HL-60 (cell line): ENCODE data around the gene PCDHA4.

Source experiments
- DNase-seq, 2 experiments: peaks; one replicate each; pipeline ENCODE4 v3.0.0-alpha.2; 2010 to 2020; ENCODE audit warnings: low read depth in 1 of 2, low spot score in 1 of 2
- H3K27ac ChIP-seq: fragments of 250-450 bp; sonication (Bioruptor Pico); replicated peaks from 2 replicates; pipeline ENCODE4 v1.5.1; 2020; ENCODE audit warnings: mild to moderate bottlenecking, moderate library complexity
- H3K27me3 ChIP-seq: fragments of 250-450 bp; sonication (Bioruptor Pico); 2 replicates; pipeline ENCODE4 v1.5.1; 2021; ENCODE audit warnings: mild to moderate bottlenecking, moderate library complexity; ENCODE audit not compliant: insufficient read depth, poor library complexity, severe bottlenecking
- H3K4me3 ChIP-seq: replicated peaks from 2 replicates; pipeline ENCODE4 v1.5.1; 2011; ENCODE audit warnings: mild to moderate bottlenecking, control low read depth, low read length; ENCODE audit not compliant: insufficient read depth
- GABPA ChIP-seq: IDR thresholded peaks from 2 replicates; pipeline ENCODE4 v1.6.1; 2012; ENCODE audit warnings: low read depth
- POLR2AphosphoS5 ChIP-seq: IDR thresholded peaks from 2 replicates; pipeline ENCODE4 v1.6.1; 2012; ENCODE audit warnings: low read depth
- SPI1 ChIP-seq: IDR thresholded peaks from 2 replicates; pipeline ENCODE4 v1.6.1; 2012; ENCODE audit warnings: low read depth, mild to moderate bottlenecking, borderline replicate concordance
- TF ChIP-seq, protein P1 (sequence below): IDR thresholded peaks from one replicate; pipeline ENCODE4 v1.5.1; 2011; ENCODE audit warnings: low read length, control low read depth, inconsistent platforms; ENCODE audit not compliant: insufficient read depth
- TF ChIP-seq, protein P2 (sequence below): IDR thresholded peaks from 2 replicates; pipeline ENCODE4 v1.6.1; 2012; ENCODE audit warnings: low read depth; ENCODE audit not compliant: insufficient replicate concordance

The PCDHA4 gene

DNA sequence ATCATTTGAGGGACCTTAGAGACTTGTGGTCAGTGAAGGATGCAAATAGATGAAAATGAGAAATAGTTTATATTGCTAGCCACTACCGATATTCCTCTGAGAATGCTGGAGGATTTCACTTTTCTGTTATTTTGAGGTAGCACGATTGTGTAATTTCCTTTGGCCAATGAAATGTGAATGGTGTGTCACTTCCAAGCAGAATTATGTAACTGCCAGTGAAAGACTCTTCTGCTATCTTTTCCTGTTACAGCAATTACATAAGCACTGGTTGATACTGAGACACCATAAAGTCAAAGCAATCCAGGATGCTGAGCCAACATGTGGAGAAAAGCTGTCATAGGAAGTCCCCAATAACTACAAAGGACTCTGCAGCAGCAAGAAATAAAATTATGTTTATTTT is 15.8 kb upstream of the PCDHA4 start:
- Histone ChIP-seq H3K27ac (peak overlapping the region; percentile 61), H3K27me3 (no peaks in the 10 kb centered on the region), H3K4me3 (no peak overlapping the region)
- DNase-seq, result peak; percentile 73 to 90
- TF ChIP-seq SPI1 (no peak), POLR2AphosphoS5 (no peak), GABPA (no peak)
- TF ChIP-seq, protein P1, sequence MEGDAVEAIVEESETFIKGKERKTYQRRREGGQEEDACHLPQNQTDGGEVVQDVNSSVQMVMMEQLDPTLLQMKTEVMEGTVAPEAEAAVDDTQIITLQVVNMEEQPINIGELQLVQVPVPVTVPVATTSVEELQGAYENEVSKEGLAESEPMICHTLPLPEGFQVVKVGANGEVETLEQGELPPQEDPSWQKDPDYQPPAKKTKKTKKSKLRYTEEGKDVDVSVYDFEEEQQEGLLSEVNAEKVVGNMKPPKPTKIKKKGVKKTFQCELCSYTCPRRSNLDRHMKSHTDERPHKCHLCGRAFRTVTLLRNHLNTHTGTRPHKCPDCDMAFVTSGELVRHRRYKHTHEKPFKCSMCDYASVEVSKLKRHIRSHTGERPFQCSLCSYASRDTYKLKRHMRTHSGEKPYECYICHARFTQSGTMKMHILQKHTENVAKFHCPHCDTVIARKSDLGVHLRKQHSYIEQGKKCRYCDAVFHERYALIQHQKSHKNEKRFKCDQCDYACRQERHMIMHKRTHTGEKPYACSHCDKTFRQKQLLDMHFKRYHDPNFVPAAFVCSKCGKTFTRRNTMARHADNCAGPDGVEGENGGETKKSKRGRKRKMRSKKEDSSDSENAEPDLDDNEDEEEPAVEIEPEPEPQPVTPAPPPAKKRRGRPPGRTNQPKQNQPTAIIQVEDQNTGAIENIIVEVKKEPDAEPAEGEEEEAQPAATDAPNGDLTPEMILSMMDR, result no peak
- TF ChIP-seq, protein P2, sequence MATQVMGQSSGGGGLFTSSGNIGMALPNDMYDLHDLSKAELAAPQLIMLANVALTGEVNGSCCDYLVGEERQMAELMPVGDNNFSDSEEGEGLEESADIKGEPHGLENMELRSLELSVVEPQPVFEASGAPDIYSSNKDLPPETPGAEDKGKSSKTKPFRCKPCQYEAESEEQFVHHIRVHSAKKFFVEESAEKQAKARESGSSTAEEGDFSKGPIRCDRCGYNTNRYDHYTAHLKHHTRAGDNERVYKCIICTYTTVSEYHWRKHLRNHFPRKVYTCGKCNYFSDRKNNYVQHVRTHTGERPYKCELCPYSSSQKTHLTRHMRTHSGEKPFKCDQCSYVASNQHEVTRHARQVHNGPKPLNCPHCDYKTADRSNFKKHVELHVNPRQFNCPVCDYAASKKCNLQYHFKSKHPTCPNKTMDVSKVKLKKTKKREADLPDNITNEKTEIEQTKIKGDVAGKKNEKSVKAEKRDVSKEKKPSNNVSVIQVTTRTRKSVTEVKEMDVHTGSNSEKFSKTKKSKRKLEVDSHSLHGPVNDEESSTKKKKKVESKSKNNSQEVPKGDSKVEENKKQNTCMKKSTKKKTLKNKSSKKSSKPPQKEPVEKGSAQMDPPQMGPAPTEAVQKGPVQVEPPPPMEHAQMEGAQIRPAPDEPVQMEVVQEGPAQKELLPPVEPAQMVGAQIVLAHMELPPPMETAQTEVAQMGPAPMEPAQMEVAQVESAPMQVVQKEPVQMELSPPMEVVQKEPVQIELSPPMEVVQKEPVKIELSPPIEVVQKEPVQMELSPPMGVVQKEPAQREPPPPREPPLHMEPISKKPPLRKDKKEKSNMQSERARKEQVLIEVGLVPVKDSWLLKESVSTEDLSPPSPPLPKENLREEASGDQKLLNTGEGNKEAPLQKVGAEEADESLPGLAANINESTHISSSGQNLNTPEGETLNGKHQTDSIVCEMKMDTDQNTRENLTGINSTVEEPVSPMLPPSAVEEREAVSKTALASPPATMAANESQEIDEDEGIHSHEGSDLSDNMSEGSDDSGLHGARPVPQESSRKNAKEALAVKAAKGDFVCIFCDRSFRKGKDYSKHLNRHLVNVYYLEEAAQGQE, result no peak

GRCh38 chr5:140794595-140795258 is 12.1 kb upstream of the PCDHA4 start, which contains the start of gene PCDHA2:
Gene PCDHA2, plus strand, starts transcription at chr5:140794852.
- H3K27ac ChIP-seq, result no peak within 1 kb of the TSS
- TF ChIP-seq, protein P1, result no peak
- no peak for TF ChIP-seq GABPA
- TF ChIP-seq POLR2AphosphoS5, result no peak
- TF ChIP-seq, protein P2, result no peak
- no peak for TF ChIP-seq SPI1
- no peak within 1 kb of the TSS for H3K4me3 ChIP-seq
- no peaks in the 10 kb centered on the region for H3K27me3 ChIP-seq
- DNase-seq, result no peak

DNA sequence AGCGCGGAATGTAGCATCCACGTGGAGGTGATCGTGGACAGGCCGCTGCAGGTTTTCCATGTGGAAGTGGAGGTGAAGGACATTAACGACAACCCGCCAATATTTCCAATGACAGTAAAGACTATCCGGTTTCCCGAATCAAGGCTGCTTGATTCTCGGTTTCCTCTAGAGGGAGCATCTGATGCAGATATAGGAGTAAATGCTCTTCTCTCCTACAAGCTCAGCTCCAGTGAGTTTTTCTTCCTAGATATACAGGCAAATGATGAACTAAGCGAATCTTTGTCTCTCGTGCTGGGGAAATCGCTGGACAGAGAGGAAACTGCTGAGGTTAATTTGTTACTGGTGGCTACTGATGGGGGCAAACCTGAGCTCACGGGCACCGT is 11.6 kb upstream of the PCDHA4 start:
- no peak overlapping the region for H3K4me3 ChIP-seq
- no peaks in the 10 kb centered on the region for H3K27me3 ChIP-seq
- TF ChIP-seq, protein P1, result no peak
- TF ChIP-seq POLR2AphosphoS5 (no peak), SPI1 (no peak), GABPA (no peak)
- TF ChIP-seq, protein P2, result no peak
- no peak for DNase-seq
- H3K27ac ChIP-seq, result no peak overlapping the region
